ENCODE measurements around the gene UBASH3B.
"Not testable (repeated sequence)": the region's sequence is repeated elsewhere in the genome, so short reads cannot be mapped to it uniquely, and the experiment has no call there.

UBASH3B gene

DNA sequence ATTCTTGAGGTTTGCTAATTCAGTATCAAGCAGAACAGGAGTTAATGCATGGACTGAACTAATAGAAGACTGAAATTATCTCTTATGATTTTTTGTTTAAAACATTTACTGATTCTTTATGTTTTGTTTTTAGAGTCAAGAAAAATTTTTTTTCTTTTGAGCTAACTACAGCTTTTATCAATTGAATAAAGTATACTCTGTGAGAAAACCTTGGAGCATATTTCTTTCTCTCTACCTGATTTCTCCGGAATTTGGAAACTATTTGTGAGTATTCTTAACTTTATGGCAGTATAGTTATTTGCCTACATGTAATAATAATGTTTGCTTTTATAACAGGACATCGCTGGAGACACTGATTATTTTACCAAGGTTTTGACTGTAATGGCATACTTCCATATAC is 164.6 kb downstream of the UBASH3B start:
- DNase-seq: no peak

DNA sequence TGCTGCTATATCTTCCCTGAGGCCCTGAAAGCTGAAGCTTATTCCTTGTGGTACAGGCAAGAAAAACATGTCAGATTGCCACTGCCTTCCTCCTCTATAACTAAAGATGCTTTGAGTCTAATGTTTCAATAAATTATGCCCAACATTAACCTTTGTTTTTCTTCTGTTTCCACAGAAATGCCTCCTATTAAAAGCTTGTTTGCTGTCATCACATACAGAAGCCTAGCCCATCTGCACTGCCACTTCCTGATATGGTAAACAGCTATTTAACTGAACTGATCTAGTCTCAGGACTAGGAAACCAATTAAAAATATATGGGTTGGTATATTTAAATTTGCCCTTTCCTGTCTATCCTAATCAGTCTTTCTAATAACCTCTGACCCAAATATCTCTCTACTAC is 165.6 kb downstream of the UBASH3B start:
- DNase-seq: no peak

DNA sequence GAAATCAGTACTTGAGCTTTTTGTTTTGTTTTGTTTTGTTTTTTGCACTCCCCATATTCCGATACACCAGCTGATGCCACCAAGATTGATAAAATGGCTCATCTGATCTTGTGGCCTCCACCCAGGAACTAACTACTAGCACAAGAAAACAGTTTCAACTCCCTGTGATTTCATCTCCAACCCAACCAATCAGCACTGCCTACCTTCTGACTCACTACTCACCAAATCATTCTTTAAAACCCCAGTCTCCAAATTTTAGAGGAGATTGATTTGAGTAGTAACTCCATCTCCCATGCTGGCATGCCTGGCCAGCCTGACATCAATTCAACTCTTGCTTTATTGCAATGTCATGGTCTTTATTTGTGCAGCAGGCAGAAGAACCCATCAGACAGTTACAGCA is 166.7 kb downstream of the UBASH3B start:
- DNase-seq: no peak

DNA sequence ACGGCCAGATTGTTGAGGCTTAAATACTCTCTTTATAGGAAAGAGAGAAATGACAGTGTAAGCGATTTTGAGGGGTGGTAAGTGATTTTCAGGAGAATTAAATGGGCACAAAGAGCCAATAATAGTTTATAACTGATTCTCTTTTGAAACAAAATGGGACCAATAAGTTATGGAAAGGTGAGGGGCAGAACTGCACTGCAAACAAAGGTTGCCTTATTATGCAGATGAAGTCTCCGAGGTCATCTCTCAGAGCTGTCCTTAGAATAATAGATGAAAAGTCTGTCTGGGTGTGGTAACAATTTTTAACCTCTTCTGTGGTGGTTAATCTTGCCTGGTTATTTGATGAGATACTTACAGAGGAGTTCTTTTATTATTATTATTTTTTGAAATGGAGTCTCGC is 168.0 kb downstream of the UBASH3B start:
- no peak for DNase-seq

DNA sequence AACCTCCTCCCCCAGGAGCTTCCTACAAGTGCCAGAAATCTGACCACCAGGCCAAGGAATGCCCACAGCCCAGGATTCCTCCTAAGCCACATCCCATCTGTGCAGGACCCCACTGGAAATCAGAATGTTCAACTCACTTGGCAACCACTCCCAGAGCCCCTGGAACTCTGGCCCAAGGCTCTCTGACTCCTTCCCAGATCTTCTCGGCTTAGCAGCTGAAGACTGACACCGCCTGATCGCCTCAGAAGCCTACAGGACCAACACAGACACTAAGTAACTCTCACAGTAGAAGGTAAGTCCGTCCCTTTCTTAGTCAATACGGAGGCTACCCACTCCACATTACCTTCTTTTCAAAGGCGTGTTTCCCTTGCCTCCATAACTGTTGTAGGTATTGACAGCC is 173.8 kb downstream of the UBASH3B start:
- DNase-seq: not testable (repeated sequence)

DNA sequence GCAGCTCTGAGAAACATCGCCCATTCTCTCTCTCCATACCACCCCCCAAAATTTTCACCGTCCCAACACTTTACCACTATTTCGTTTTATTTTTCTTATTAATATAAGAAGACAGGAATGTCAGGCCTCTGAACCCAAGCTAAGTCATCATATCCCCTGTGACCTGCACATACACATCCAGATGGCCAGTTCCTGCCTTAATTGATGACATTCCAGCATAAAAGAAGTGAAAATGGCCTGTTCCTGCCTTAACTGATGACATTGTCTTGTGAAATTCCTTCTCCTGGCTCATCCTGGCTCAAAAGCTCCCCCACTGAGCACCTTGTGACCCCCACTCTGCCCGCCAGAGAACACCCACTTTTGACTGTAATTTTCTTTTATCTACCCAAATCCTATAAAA is 176.8 kb downstream of the UBASH3B start:
- DNase-seq: not testable (repeated sequence)

DNA sequence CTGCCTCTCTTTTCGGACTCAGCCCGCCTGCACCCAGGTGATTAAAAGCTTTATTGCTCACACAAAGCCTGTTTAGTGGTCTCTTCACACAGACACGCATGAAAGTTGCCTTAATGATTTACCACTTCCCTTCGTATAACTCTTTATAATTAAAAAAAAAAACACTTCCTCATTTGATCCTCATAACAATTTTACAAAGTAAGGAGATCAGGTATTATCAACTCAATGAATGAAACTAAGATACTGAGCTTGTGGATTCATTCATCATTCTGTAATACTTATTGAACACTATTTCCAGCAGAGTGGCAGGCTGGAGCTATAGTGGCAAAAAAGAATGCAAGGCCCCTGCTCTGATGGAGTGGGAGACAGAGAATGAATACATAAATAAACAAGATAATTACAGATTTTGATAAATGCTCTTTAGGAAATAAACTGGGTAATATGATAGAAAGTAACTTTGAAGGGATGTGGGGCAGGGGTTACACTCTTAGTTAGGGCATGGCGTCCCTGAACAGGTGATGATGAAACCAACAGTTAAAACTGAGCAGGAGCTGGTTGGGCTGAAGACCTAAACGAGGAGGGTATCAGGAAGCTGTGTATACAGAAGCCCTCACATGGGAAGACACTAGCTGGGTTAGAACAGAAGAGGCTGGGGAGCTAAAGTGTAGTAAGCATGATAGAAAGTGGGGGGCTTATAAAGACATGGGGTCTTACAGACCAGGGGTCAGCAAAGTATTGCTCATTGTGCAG is 177.4 kb downstream of the UBASH3B start:
- no peak for DNase-seq

DNA sequence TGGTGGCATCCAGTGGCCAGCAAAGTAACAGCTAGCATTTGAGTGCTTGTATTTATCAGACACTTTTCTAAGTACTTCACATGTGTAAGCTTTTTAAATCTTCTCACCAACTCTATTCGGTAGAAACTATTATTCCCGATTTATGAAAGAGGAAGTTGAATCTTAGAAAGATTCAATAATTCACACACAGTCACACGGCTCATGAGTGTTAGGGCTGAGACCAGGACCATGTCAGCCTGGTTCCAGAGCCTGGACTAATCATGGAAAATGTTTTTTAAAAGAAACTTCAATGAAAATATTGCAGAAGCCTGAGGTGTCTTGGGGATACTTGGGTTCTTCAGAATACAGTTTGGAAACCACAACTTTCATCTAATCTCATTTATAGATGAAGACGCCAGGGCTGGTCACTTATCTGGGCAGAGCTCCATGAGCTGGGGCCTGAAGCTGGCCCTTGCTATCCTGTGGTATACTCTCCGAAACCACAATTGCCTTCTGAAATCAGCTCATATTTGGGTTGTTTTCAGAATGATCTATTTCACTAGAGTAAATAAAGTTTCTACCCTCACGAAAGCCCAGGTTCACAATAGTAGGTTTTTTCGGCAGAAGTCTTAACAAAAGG is 178.4 kb downstream of the UBASH3B start:
- no peak for DNase-seq

DNA sequence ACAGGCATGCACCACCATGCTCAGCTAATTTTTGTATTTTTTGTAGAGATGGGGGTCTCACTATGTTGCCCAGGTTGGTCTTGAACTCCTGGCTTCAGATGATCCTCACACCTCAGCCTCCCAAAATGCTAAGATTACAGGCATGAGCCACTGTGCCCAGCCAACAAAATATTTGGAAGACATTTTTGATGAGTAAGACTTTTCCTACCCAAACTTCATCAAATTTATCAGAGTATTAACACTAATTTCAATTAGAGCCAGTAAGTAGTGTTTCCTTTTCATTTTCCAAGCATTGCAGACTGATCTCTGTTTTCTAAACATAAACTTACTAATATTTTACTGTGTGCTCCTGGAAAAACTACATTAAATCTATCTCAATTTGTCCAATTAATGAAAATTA is 181.4 kb downstream of the UBASH3B start:
- no peak for DNase-seq

DNA sequence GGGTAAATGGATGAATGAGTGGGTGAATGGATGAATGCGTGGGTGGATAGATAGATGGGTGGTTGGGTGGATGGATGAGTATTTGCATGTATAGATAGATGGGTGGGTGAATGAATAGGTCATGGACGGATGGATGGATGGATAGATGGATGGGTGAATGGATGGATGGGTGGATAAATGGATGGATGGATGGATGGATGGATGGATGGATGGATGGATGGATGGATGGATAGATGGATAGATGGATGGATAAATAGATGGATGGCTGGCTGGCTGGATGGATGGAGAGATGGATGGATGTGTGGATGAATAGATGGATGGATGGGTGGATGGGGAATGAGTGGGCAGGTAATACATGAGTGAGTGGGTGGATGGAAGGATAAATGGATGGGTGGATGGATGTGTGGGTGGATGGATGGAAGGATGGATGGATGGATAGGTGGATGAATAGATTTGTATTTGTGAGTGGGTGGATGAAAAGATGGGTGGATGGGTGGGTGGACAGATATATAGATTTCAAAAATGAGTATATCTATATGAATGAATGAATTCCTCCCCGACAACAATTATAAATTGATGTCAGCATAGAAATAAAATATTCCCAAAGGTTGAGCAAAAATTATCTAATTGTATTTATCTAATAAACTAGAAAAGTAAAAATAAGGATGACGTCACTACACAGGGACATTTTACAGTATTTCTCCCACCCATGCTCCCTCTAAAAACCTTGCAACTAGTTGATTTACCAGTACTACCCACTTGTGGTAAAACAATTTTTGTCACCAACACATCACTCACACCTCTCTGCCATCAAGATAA is 182.2 kb downstream of the UBASH3B start:
- DNase-seq: no peak

DNA sequence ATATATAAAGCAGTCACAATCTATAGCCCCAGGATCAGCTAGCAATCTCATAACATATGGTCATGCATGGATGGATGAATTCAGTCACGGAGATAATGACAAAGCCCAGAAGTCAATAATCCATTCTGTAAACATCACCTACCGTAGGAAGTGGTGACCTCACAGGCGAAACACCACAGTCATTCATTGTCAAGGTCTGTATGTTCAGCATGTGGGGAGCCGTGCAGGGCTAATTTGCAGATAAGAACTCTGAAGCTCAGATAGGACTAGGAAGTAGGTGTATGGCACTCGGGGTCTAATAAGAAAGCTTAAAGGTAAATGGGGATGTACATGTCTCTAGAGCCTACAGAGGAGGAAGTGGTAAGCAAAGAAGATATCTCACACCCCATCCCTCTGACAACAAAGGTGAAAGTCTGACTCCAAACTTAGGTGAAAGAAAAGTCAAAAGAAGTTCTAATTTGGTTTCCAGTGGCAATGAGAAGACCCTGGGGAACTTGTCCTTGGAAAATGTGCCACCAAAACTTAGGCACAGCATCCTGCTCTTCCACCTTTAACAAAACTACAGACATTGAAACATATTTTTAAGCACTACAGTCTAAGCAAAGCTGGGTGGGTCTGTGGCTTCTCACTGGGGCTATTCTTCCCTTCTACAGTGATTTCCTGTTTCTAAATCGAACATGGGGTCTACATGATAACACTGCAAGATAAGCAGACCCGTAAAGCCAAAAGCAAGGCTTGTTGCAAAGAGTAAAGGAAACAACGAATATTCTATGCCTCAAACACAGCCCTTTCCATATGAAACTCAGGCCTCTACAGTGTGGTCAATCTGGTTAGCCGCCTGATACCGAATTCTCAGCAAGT is 188.0 kb downstream of the UBASH3B start:
- DNase-seq: peak; percentile 34

DNA sequence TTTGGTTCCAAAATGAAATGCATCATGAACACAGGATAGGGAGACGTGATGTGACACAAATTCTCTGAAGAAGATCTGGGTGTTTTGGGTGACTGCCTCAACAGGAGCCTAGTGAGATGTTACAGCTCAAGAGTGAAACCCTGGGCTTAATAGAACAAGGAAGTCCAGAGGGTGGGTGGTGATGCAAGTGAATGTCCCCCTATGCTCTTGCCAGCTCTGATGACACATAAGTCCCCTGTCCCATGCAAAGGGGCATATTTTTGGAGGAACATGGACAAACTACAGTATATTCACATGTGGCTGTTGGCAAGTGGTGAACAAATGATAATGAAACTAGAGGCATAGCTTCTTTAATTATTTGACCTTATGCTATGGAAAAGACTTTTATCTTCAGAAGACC is 191.9 kb downstream of the UBASH3B start:
- no peak for DNase-seq

DNA sequence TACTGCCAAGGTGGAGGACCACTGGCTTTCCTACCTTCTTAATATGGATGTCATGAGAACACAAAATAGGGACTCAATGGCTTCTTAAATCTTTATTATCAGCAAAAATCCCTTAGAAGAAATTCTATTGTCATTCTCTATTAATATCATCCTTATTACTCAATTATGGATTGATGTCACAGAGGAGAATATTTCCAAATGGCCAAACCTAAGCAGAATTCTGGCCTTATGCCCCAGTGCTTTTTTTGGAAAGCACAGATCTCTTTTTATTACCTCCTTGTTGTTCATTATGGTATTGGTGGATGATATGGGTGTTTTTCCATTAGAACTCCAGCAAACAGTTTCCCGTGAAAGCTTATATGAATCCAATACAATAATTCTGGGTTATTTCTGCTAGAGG is 192.7 kb downstream of the UBASH3B start:
- DNase-seq: no peak

DNA sequence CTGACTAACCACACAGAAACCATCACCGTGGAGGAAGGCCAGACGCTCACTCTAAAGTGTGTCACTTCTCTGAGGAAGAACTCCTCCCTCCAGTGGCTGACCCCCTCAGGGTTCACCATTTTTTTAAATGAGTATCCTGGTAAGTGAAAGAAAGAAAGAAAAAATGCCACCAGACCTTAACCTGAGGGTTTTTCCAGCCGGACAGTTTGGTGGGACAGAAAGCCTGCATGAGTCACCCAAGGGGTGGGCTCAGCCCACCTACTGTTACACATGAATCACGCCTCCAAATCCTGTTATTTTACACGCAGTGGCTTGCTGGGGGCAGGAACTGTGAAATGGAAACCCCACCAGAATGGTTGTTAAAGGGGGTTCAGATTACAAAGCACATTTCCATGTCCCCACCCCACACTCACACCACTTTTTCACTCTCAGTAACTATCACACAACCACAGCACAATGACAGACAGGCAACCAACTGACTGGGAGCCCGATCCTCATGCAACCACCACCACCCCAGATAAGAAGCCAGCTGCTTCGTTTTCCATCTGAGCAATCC is 194.6 kb downstream of the UBASH3B start:
- no peak for DNase-seq

DNA sequence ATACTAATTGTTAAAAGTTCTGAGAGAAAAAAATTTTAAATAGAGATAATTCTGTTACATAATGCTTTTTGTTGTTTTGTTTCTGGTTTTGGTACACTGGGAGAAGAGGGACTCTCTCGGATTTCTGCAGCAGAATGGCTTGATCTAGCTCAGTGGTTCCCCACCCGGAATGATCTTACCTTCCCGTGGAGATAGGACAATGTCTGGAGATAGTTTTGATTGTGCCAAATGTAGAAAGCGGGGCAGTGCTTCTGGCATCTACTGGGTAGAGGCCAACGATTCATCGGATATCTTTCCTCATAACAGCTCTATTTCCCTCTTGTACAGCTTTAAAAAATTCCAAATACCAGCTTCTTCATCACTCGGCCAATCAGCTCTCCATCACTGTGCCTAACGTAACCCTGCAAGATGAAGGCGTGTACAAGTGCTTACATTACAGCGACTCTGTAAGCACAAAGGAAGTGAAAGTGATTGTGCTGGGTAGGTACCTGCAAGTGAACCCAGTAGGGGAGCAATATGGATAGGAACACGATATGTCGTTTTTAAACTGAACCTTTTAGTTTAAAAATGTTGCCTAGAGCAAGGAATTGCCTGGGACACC is 195.9 kb downstream of the UBASH3B start:
- no peak for DNase-seq

DNA sequence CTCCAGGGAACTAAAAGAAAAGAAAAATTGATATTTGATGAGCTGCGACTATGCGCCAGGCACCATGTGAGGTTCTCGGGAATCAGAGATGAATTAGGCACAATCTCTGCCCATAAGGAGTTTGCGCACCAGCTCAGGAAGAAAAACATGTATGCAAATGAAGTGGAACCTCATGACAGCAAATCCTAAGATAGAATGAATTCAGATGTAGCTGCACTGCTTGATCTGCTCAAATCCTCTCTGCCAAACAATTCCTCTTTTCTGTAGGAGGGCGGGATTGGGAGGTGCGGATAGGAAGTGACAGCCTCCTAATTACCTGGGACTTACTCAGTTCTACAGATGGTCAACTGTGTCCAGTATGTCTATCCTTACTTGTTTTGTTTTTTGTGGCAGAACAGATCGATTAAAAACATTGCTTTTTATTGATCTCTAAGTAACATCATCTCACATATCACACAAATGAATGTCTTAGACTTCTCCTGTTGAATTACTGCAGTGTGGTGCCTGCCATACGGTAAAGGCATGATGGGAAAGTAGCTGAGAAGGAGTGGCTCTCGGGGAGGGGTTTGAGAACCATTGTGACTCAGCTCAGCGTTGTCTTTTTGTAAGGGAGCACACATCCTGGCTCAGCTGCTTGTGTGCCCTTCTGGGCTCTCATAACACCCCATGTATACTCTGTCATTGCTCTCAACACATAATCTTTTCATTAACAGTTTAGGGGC is 196.7 kb downstream of the UBASH3B start:
- no peak for DNase-seq

DNA sequence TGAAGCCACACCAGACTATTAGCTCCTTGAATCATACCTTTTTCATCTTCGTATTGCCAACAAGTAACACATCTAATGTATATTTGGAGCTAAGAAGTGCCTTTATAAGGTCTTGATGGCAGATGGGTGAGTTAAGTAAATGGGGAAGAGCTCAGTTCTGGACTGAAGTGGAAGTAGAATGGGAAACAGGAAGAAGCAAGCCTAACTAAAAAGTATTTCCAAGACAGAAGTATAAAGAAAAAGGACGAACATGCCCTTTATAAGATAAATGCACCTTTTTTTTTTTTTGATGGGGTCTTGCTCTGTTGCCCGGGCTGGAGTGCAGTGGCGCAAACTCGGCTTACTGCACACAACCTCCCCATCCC is 197.3 kb downstream of the UBASH3B start:
- no peak for DNase-seq

DNA sequence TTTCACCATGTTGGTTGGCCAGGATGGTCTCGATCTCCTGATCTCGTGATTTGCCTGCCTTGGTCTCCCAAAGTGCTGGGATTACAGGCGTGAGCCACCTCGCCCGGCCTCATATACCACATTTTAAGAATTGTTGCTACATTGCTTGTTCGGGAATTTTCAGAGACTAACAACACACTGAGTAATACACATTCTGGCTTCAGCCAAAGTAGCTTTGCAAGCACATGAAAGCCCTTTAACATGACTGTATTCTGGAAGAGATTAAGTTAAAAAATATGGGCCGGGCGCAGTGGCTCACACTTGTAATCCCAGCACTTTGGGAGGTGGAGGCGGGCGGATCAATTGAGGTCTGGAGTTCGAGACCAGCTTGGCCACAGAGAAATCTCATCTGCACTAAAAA is 197.7 kb downstream of the UBASH3B start:
- no peak for DNase-seq

DNA sequence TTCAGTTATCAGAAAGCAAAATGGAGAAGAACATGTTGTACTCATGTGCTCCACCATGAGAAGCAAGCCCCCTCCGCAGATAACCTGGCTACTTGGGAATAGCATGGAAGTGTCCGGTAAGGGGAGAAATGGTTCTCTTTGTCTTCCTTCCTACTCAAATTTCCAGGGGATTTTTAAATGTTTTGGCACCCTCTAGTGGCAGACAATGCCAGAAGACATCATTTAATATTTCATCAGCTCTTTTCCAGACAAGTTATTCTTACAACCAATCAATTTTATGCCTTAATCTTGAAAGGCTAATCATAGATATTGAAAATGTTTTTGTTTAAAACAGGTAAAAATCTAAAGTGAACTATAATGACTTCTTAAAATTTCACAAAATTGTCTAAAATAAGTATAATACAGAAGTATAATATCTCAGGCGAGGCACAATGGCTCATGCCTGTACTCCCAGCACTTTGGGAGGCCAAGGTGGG is 198.5 kb downstream of the UBASH3B start:
- DNase-seq: peak; percentile 93

DNA sequence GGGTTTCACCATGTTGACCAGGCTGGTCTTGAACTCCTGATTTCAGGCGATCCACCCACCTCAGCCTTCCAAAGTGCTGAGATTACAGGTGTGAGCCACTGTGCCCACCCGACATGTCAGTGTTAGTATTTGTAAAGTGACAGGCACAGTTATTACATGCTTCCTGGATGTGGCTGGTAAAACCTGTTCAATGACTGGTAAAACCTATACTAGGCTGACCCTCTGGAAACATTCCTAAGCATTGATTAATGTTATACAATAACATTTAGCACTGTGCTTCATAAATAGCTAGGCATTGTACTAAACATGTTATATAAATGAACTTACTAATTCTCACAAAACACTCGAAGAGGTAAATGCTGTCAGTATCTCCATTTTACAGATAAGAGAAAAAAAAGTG is 206.1 kb downstream of the UBASH3B start:
- DNase-seq: no peak

DNA sequence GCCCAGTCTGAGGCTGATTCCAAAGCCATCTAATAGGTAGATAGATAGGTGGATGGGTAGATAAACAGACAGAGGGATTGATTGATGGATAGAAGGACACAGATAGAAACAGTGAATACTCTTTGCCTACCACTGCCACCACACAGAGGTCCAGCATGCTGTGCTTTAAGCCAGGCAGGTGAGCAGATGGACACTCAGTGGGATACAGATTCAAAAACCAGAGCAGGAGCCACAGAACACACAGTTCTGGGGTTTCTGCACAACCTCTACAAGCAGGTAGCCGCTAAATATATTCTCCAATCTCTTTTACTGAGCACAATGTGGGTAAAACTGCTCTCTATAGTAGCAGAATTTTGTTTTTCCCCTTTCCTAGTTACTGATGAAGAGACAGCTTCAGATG is 206.6 kb downstream of the UBASH3B start:
- DNase-seq: no peak

DNA sequence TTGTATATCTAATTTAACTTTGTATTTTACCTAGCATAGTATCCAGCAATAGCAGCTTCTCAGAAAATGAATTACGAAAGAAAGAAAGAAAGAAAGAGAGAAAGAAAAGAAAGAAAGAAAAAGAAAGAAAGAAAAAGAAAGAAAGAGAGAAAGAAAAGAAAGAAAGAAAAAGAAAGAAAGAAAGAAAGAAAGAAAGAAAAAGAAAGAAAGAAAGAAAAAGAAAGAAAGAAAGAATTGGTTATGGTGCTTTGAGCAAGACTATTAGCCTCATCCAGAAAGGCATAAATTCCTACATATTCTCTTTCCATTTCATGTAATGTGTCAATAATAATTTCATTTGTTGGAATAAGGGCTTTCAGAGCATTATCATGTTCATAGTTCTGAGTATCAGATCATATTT is 207.6 kb downstream of the UBASH3B start:
- not testable (repeated sequence) for DNase-seq

Measured in NCI-H526 treated with DMSO at 0.1 percent for 48 hours (cell line).